Stimulated activated CD4-positive, alpha-beta T cell treated with anti-CD3 and anti-CD28 coated beads, Interleukin-4, amount 100 ng/mL, for 1 hour (primary cell): ENCODE measurements around the gene AKR1C1.
"Not testable (repeated sequence)": the region's sequence is repeated elsewhere in the genome, so short reads cannot be mapped to it uniquely, and the experiment has no call there.

Experiments used
- DNase-seq: peaks from one replicate; pipeline ENCODE4 v3.0.0-alpha.2; 2020

The AKR1C1 gene

GRCh38 chr10:5019770-5020612, 56.8 kb downstream of the AKR1C1 start:
- DNase-seq: not testable (repeated sequence)

GRCh38 chr10:5021624-5022290, 58.5 kb downstream of the AKR1C1 start:
- DNase-seq: not testable (repeated sequence)

- DNase-seq: no peak
These were observed 60.1 kb downstream of the AKR1C1 start for GRCh38 chr10:5023177-5023805.

- not testable (repeated sequence) for DNase-seq
These were observed 62.3 kb downstream of the AKR1C1 start for GRCh38 chr10:5025461-5025881.

GRCh38 chr10:5030989-5031388, 67.8 kb downstream of the AKR1C1 start:
- DNase-seq: no peak

- not testable (repeated sequence) for DNase-seq
These were observed 68.4 kb downstream of the AKR1C1 start for GRCh38 chr10:5031588-5031987.

GRCh38 chr10:5032444-5032843, 69.2 kb downstream of the AKR1C1 start:
- not testable (repeated sequence) for DNase-seq
